ENCODE data around the gene FAM83G. TPM values are rescaled to one million over a fixed set of nuclear protein-coding genes. Genes with fewer than 3 reads are reported as not detected.

FAM83G gene
- total RNA-seq, 4 donors from 2014 or later = 44.3 to 157 (median 71.3) TPM

GRCh38 chr17:18986541-18987229, 17.9 kb downstream of the FAM83G start:
- WGBS, 2 donors = 92 to 93% methylated on average over 2 to 3 of the region's 21 CpGs
- peaks cover 0 to 58% (median 3%) of the 10 kb centered on the region in 3 donors for H3K36me3 ChIP-seq
- DNase-seq = no peak

GRCh38 chr17:18985475-18985874, 19.1 kb downstream of the FAM83G start:
- H3K4me3 ChIP-seq = no peak overlapping the region
- H3K4me1 ChIP-seq = peaks cover 51 to 100% (median 87%) of the 10 kb centered on the region in 3 donors
- H3K36me3 ChIP-seq = peaks cover 0 to 68% (median 3%) of the 10 kb centered on the region in 3 donors
- no peaks in the 10 kb centered on the region for H3K9me3 ChIP-seq
- peak overlapping the region; percentile 69 to 85 (median 77) for H3K27ac ChIP-seq
- TF ChIP-seq CTCF (IDR thresholded peaks at IDR 0.05) = no peak
- TF ChIP-seq POLR2A (IDR thresholded peaks at IDR 0.05) = no peak
- intact Hi-C loops (cut with DNase I) = no loop called here
- no peaks in the 10 kb centered on the region for H3K27me3 ChIP-seq
- WGBS, 2 donors = 60 to 77% methylated on average over 2 to 6 of the region's 9 CpGs
- no peak for DNase-seq

More at GRCh38 chr17:18986541-18987229, 17.9 kb downstream of the FAM83G start:
- H3K9me3 ChIP-seq = no peaks in the 10 kb centered on the region
- H3K27me3 ChIP-seq = no peaks in the 10 kb centered on the region
- peaks cover 52 to 100% (median 93%) of the 10 kb centered on the region in 3 donors for H3K4me1 ChIP-seq
- intact Hi-C loops (cut with DNase I) = no loop called here
- H3K27ac ChIP-seq = peak overlapping the region in 3 of 4 donors; percentile 69 to 85 (median 84)
- TF ChIP-seq CTCF (IDR thresholded peaks at IDR 0.05) = no peak
- no peak for TF ChIP-seq POLR2A (IDR thresholded peaks at IDR 0.05)
- no peak overlapping the region for H3K4me3 ChIP-seq

- 77 to 83% methylated on average over 9 to 15 of the region's 21 CpGs for WGBS, 2 donors
- peaks cover 0 to 73% (median 3%) of the 10 kb centered on the region in 3 donors for H3K36me3 ChIP-seq
- no peaks in the 10 kb centered on the region for H3K27me3 ChIP-seq
- DNase-seq = no peak
- intact Hi-C loops (cut with DNase I) = no loop called here
- TF ChIP-seq CTCF (IDR thresholded peaks at IDR 0.05) (no peak), POLR2A (IDR thresholded peaks at IDR 0.05) (no peak)
- no peaks in the 10 kb centered on the region for H3K9me3 ChIP-seq
- no peak overlapping the region for H3K4me3 ChIP-seq
- H3K27ac ChIP-seq = peak overlapping the region; percentile 69 to 85 (median 77)
- H3K4me1 ChIP-seq = peaks cover 48 to 100% (median 81%) of the 10 kb centered on the region in 3 donors
Measured at GRCh38 chr17:18984273-18985114, 20.1 kb downstream of the FAM83G start.

- Histone ChIP-seq H3K27ac (peak overlapping the region; percentile 71 to 85 (median 80)), H3K4me1 (peaks cover 35 to 85% (median 57%) of the 10 kb centered on the region in 3 donors), H3K27me3 (no peaks in the 10 kb centered on the region), H3K4me3 (no peak overlapping the region), H3K36me3 (peaks cover 7 to 73% (median 16%) of the 10 kb centered on the region in 3 donors), H3K9me3 (no peaks in the 10 kb centered on the region)
- TF ChIP-seq POLR2A (IDR thresholded peaks at IDR 0.05) (peak in 1 of 4 donors; percentile 5), CTCF (IDR thresholded peaks at IDR 0.05) (no peak)
- intact Hi-C loops (cut with DNase I) = no loop called here
- WGBS, 2 donors = 24 to 60% methylated on average over 1 to 14 of the region's 30 CpGs
- DNase-seq = no peak
Measured at GRCh38 chr17:18981642-18982424, 22.7 kb downstream of the FAM83G start.
